Panc1 (cell line): ENCODE results near the gene EED.
"Not testable (repeated sequence)": the region's sequence is repeated elsewhere in the genome, so short reads cannot be mapped to it uniquely, and the experiment has no call there.

Source experiments
- CTCF ChIP-seq: fragments of 450-650 bp; IDR thresholded peaks from 2 replicates; pipeline ENCODE4 v1.5.1; 2017; ENCODE audit warnings: mild to moderate bottlenecking
- POLR2AphosphoS5 ChIP-seq: IDR thresholded peaks from 2 replicates; pipeline ENCODE4 v1.6.1; 2012; ENCODE audit warnings: mild to moderate bottlenecking, low read depth, low read length, moderate library complexity
- TCF7L2 ChIP-seq: IDR thresholded peaks from 2 replicates; pipeline ENCODE4 v1.6.1; 2011; ENCODE audit warnings: mild to moderate bottlenecking, low read depth, low read length, inconsistent platforms

- not testable (repeated sequence) for TF ChIP-seq CTCF, POLR2AphosphoS5, TCF7L2
Measured at GRCh38 chr11:86308710-86309109, 64.2 kb downstream of the EED start.
